H9 (cell line): ENCODE results near the gene MEP1B. TPM values are rescaled to one million over a fixed set of nuclear protein-coding genes. Genes with fewer than 3 reads are reported as not detected.
"Not testable (repeated sequence)": the region's sequence is repeated elsewhere in the genome, so short reads cannot be mapped to it uniquely, and the experiment has no call there.

Experiments
- DNase-seq: peaks from one replicate; pipeline ENCODE4 v3.0.0-alpha.2; 2017
- H2AFZ ChIP-seq: one replicate; pipeline ENCODE4 v1.6.1; 2013; ENCODE audit warnings: mild to moderate bottlenecking, low read length, control low read depth, moderate library complexity
- H2AK5ac ChIP-seq: 2 replicates; pipeline ENCODE4 v1.6.1; 2013; ENCODE audit warnings: low read length, control low read depth, mixed read lengths; ENCODE audit not compliant: insufficient read length
- H2BK120ac ChIP-seq: one replicate; pipeline ENCODE4 v1.6.1; 2013; ENCODE audit warnings: low read depth, mild to moderate bottlenecking, low read length, control low read depth, inconsistent platforms; ENCODE audit not compliant: poor library complexity, severe bottlenecking
- H2BK12ac ChIP-seq: 2 replicates; pipeline ENCODE4 v1.6.1; 2013; ENCODE audit warnings: low read length, control low read depth, mixed read lengths, low read depth; ENCODE audit not compliant: insufficient read length
- H2BK15ac ChIP-seq: 2 replicates; pipeline ENCODE4 v1.6.1; 2013; ENCODE audit warnings: low read depth, low read length, control low read depth
- H2BK20ac ChIP-seq: one replicate; pipeline ENCODE4 v1.6.1; 2013; ENCODE audit warnings: low read depth, mild to moderate bottlenecking, low read length, control low read depth, inconsistent platforms; ENCODE audit not compliant: poor library complexity, severe bottlenecking
- H2BK5ac ChIP-seq: 2 replicates; pipeline ENCODE4 v1.6.1; 2013; ENCODE audit warnings: low read length, control low read depth, mixed read lengths; ENCODE audit not compliant: insufficient read length
- H3K14ac ChIP-seq: 2 replicates; pipeline ENCODE4 v1.6.1; 2013; ENCODE audit warnings: low read length, control low read depth; ENCODE audit not compliant: insufficient read depth
- H3K18ac ChIP-seq: 2 replicates; pipeline ENCODE4 v1.6.1; 2013; ENCODE audit warnings: low read depth, mild to moderate bottlenecking, mixed read lengths, low read length, control low read depth; ENCODE audit not compliant: insufficient read length
- H3K23ac ChIP-seq: 2 replicates; pipeline ENCODE4 v1.6.1; 2013; ENCODE audit warnings: low read length, control low read depth, mixed read lengths, low read depth; ENCODE audit not compliant: insufficient read length
- H3K23me2 ChIP-seq: 2 replicates; pipeline ENCODE4 v1.6.1; 2013; ENCODE audit warnings: low read depth, mild to moderate bottlenecking, mixed read lengths, low read length, control low read depth; ENCODE audit not compliant: insufficient read length, poor library complexity, severe bottlenecking
- H3K27ac ChIP-seq: 2 replicates; pipeline ENCODE4 v1.5.1; 2013; ENCODE audit warnings: low read length, control low read depth, mixed read lengths, low read depth; ENCODE audit not compliant: insufficient read length
- H3K27me3 ChIP-seq: 2 replicates; pipeline ENCODE4 v1.6.1; 2013; ENCODE audit warnings: low read length, control low read depth, inconsistent platforms; ENCODE audit not compliant: insufficient read depth
- H3K4ac ChIP-seq: 2 replicates; pipeline ENCODE4 v1.6.1; 2013; ENCODE audit warnings: low read depth, mild to moderate bottlenecking, control low read depth, inconsistent platforms, low read length, moderate library complexity
- H3K4me1 ChIP-seq: 2 replicates; pipeline ENCODE4 v1.6.1; 2013; ENCODE audit warnings: low read length, control low read depth, inconsistent platforms; ENCODE audit not compliant: insufficient read depth
- H3K4me2 ChIP-seq: 2 replicates; pipeline ENCODE4 v1.6.1; 2013; ENCODE audit warnings: low read length, control low read depth, mixed read lengths; ENCODE audit not compliant: insufficient read length, insufficient read depth
- H3K56ac ChIP-seq: 2 replicates; pipeline ENCODE4 v1.6.1; 2013; ENCODE audit warnings: low read depth, mild to moderate bottlenecking, mixed read lengths, low read length, control low read depth; ENCODE audit not compliant: insufficient read length
- H3K79me1 ChIP-seq: 2 replicates; pipeline ENCODE4 v1.6.1; 2013; ENCODE audit warnings: low read depth, mild to moderate bottlenecking, moderate library complexity, low read length, control low read depth, inconsistent platforms; ENCODE audit not compliant: insufficient read depth, poor library complexity, severe bottlenecking
- H3K79me2 ChIP-seq: 2 replicates; pipeline ENCODE4 v1.6.1; 2013; ENCODE audit warnings: low read length, control low read depth, inconsistent platforms; ENCODE audit not compliant: insufficient read depth
- H3K9ac ChIP-seq: 2 replicates; pipeline ENCODE4 v1.6.1; 2013; ENCODE audit warnings: low read length, control low read depth, mixed read lengths; ENCODE audit not compliant: insufficient read length; ENCODE audit errors: extremely low read depth
- H3K9me3 ChIP-seq: one replicate; pipeline ENCODE4 v1.6.1; 2013; ENCODE audit warnings: low read depth, low read length, inconsistent platforms; ENCODE audit not compliant: control insufficient read depth
- H3T11ph ChIP-seq: one replicate; pipeline ENCODE4 v1.6.1; 2013; ENCODE audit warnings: mild to moderate bottlenecking, low read length, control low read depth, inconsistent platforms
- H4K20me1 ChIP-seq: one replicate; pipeline ENCODE4 v1.6.1; 2013; ENCODE audit not compliant: control insufficient read depth, insufficient read length, insufficient read depth
- H4K5ac ChIP-seq: 2 replicates; pipeline ENCODE4 v1.6.1; 2013; ENCODE audit warnings: low read depth, mild to moderate bottlenecking, mixed read lengths, low read length, control low read depth; ENCODE audit not compliant: insufficient read length
- H4K8ac ChIP-seq: replicated peaks from 2 replicates; pipeline ENCODE4 v1.6.1; 2013; ENCODE audit warnings: low read length, control low read depth, mixed read lengths, low read depth; ENCODE audit not compliant: insufficient read length
- H4K91ac ChIP-seq: 2 replicates; pipeline ENCODE4 v1.6.1; 2013; ENCODE audit warnings: low read depth, mild to moderate bottlenecking, moderate library complexity, mixed read lengths, low read length, control low read depth; ENCODE audit not compliant: insufficient read length
- H3K27ac Mint-ChIP-seq, 3 experiments: 2 replicates in 2 of 3; 3 replicates in 1 of 3; pipeline ENCODE4 v1.8.0; 2020 to 2021; ENCODE audit warnings: mixed read lengths in 3 of 3, mild to moderate bottlenecking in 1 of 3, moderate library complexity in 1 of 3
- H3K27me3 Mint-ChIP-seq: 2 replicates; pipeline ENCODE4 v1.8.0; 2021; ENCODE audit warnings: low read depth, mild to moderate bottlenecking, moderate library complexity, mixed read lengths
- H3K36me3 Mint-ChIP-seq, 3 experiments: 2 replicates in 2 of 3; 3 replicates in 1 of 3; pipeline ENCODE4 v1.8.0; 2020 to 2021; ENCODE audit warnings: low read depth in 3 of 3, mixed read lengths in 3 of 3; ENCODE audit not compliant: insufficient read depth in 1 of 3
- H3K4me1 Mint-ChIP-seq, 2 experiments: 2 replicates each; pipeline ENCODE4 v1.8.0; 2020; ENCODE audit warnings: mixed read lengths in 2 of 2
- H3K4me3 Mint-ChIP-seq, 2 experiments: 2 replicates in 1 of 2; 3 replicates in 1 of 2; pipeline ENCODE4 v1.8.0; 2020 to 2021; ENCODE audit warnings: mild to moderate bottlenecking in 2 of 2, mixed read lengths in 2 of 2, moderate library complexity in 1 of 2
- H3K9me3 Mint-ChIP-seq, 2 experiments: 2 replicates in 1 of 2; 3 replicates in 1 of 2; pipeline ENCODE4 v1.8.0; 2020; ENCODE audit warnings: mild to moderate bottlenecking in 2 of 2, mixed read lengths in 2 of 2, moderate library complexity in 1 of 2
- WGBS: extraction: QIAGEN DNeasy Blood & Tissue Kit; methylation state at CpG from one replicate; pipeline ENCODE4 v1.1.7; 2013; ENCODE audit warnings: missing lambda C conversion rate, low lambda C conversion rate, mixed read lengths; ENCODE audit not compliant: insufficient read length; ENCODE audit errors: extremely low coverage; 5-methylcytosine and 5-hydroxymethylcytosine counted together
- total RNA-seq: library from RNA; stranded (reverse); gene quantifications from 2 replicates; pipeline ENCODE4 v1.2.1, GENCODE V29; 2021
- TF ChIP-seq, protein P1 (sequence below): fragments of 200-600 bp; sonication (generic); conservative IDR thresholded peaks from 3 replicates; pipeline ENCODE4 v1.8.0; 2021; ENCODE audit warnings: antibody characterized with exemption, mild to moderate bottlenecking

Gene MEP1B
- total RNA-seq, 1 experiment from 2014 or later: not detected

DNA sequence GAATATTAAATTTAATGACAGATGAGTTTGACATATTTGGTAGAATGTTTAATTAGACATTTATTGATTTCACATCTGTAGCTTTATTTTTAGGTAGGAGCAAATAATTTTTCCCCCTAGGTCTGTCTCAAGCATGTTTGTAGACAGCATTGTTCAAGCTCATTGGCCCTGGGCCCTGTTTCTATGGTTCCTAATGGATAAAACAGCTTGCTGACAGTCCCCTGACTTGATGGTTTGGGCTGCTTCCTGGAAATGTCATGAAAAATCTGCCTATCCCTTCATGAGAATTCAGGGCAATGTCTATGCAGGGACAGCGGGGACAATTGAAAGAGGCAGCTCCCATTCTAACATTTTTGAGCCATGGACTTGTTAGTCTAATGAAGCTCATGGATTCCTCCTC lies 14.6 kb upstream of the MEP1B start:
- no peak overlapping the region for H3K4ac ChIP-seq
- H3T11ph ChIP-seq: no peak overlapping the region
- no peaks in the 10 kb centered on the region for H3K9me3 Mint-ChIP-seq
- no peaks in the 10 kb centered on the region for H3K23me2 ChIP-seq
- no peak overlapping the region for H4K5ac ChIP-seq
- H3K18ac ChIP-seq: no peak overlapping the region
- H3K27me3 Mint-ChIP-seq: no peaks in the 10 kb centered on the region; the same call in 1 of the 2 replicates
- H3K79me2 ChIP-seq: no peaks in the 10 kb centered on the region
- H2BK15ac ChIP-seq: no peak overlapping the region
- no peak overlapping the region for H2BK20ac ChIP-seq
- no peak for DNase-seq
- no peak overlapping the region for H3K23ac ChIP-seq
- no peak overlapping the region for H3K56ac ChIP-seq
- H3K79me1 ChIP-seq: no peaks in the 10 kb centered on the region
- WGBS: no CpG with 5 or more reads among the region's 1 CpG
- no peak overlapping the region for H3K14ac ChIP-seq
- no peak overlapping the region for H3K27ac ChIP-seq
- H4K20me1 ChIP-seq: no peaks in the 10 kb centered on the region
- H3K27me3 ChIP-seq: no peaks in the 10 kb centered on the region
- no peak overlapping the region for H2BK5ac ChIP-seq
- no peak overlapping the region for H2BK12ac ChIP-seq
- no peak overlapping the region for H2AK5ac ChIP-seq
- no peak overlapping the region for H3K9ac ChIP-seq
- H4K91ac ChIP-seq: no peak overlapping the region
- no peak overlapping the region for H4K8ac ChIP-seq
- H3K4me1 ChIP-seq: no peaks in the 10 kb centered on the region
- H3K4me3 Mint-ChIP-seq: no peak overlapping the region
- H2AFZ ChIP-seq: no peak overlapping the region
- H3K4me1 Mint-ChIP-seq: peaks cover 3% of the 10 kb centered on the region in 2 experiments; a peak in 3 of 4 replicates
- TF ChIP-seq, protein P1, sequence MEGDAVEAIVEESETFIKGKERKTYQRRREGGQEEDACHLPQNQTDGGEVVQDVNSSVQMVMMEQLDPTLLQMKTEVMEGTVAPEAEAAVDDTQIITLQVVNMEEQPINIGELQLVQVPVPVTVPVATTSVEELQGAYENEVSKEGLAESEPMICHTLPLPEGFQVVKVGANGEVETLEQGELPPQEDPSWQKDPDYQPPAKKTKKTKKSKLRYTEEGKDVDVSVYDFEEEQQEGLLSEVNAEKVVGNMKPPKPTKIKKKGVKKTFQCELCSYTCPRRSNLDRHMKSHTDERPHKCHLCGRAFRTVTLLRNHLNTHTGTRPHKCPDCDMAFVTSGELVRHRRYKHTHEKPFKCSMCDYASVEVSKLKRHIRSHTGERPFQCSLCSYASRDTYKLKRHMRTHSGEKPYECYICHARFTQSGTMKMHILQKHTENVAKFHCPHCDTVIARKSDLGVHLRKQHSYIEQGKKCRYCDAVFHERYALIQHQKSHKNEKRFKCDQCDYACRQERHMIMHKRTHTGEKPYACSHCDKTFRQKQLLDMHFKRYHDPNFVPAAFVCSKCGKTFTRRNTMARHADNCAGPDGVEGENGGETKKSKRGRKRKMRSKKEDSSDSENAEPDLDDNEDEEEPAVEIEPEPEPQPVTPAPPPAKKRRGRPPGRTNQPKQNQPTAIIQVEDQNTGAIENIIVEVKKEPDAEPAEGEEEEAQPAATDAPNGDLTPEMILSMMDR: no peak
- no peak overlapping the region for H3K27ac Mint-ChIP-seq
- no peak overlapping the region for H2BK120ac ChIP-seq
- H3K36me3 Mint-ChIP-seq: peaks cover 0 to 2% (median 0%) of the 10 kb centered on the region in 3 experiments; a peak in 2 of 7 replicates
- no peak overlapping the region for H3K4me2 ChIP-seq
- no peaks in the 10 kb centered on the region for H3K9me3 ChIP-seq

DNA sequence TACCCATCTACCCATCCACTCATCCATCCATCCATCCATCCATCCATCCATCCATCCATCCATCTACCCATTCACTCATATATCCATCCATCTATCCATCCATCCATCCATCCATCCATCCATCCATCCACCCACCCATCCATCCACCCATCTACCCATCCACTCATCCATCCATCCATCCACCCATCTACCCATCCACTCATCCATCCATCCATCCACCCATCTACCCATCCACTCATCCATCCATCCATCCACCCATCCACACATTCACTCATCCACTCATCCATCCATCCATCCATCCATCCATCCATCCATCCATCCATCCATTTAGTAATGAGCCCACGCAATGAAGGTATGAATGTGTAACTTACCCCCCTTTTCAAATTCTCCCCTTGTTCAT lies 13.1 kb upstream of the MEP1B start:
- not testable (repeated sequence) for H3K4me1 Mint-ChIP-seq, H4K91ac ChIP-seq, H3K79me1 ChIP-seq, H3K4me3 Mint-ChIP-seq, H3K9me3 Mint-ChIP-seq, H3K27ac Mint-ChIP-seq, H3K9me3 ChIP-seq, H3K27me3 ChIP-seq, H3K79me2 ChIP-seq, H3T11ph ChIP-seq, H3K23ac ChIP-seq, H4K8ac ChIP-seq, H3K36me3 Mint-ChIP-seq, H3K27ac ChIP-seq, H3K18ac ChIP-seq, H2AK5ac ChIP-seq, H3K56ac ChIP-seq, H3K9ac ChIP-seq, H2BK5ac ChIP-seq, H3K4ac ChIP-seq, H2BK20ac ChIP-seq, H3K4me1 ChIP-seq, H4K5ac ChIP-seq, H3K27me3 Mint-ChIP-seq, DNase-seq, H2BK120ac ChIP-seq, H3K4me2 ChIP-seq, H2BK15ac ChIP-seq, H2AFZ ChIP-seq, H3K23me2 ChIP-seq, H4K20me1 ChIP-seq, H3K14ac ChIP-seq, H2BK12ac ChIP-seq
- WGBS: no CpG with 5 or more reads among the region's 1 CpG
